HL-60 (cell line): ENCODE data around the gene ATRNL1.

Experiments
- CTCF ChIP-seq: IDR thresholded peaks from one replicate; pipeline ENCODE4 v1.5.1; 2011; ENCODE audit warnings: low read length, control low read depth, inconsistent platforms; ENCODE audit not compliant: insufficient read depth
- GABPA ChIP-seq: IDR thresholded peaks from 2 replicates; pipeline ENCODE4 v1.6.1; 2012; ENCODE audit warnings: low read depth

- TF ChIP-seq CTCF (no peak), GABPA (no peak)
Observed at GRCh38 chr10:115941361-115941771, 848.2 kb downstream of the ATRNL1 start.
